ENCODE data around the gene PINLYP.

The PINLYP gene

GRCh38 chr19:43631491-43631890 is 55.9 kb downstream of the PINLYP start:
- DNase-seq (ENCODE audit: extremely low read depth, insufficient read length) = no peak
- no peak overlapping the region for H3K4me3 ChIP-seq (replicated peaks; ENCODE audit: low read depth, low read length)
- no peaks in the 10 kb centered on the region for H3K36me3 ChIP-seq (ENCODE audit: control insufficient read depth, insufficient read depth, low read length)
- H3K27me3 ChIP-seq (replicated peaks; ENCODE audit: control insufficient read depth, insufficient read depth, low read length) = no peaks in the 10 kb centered on the region
- TF ChIP-seq CTCF (IDR thresholded peaks at IDR 0.05; ENCODE audit: insufficient read depth, low read length, poor library complexity, severe bottlenecking) = no peak

Measured in GM06990 (cell line).